Cardiac septum (tissue), 1 donor: ENCODE data around the gene CLCN3. TPM values are rescaled to one million over a fixed set of nuclear protein-coding genes. Genes with fewer than 3 reads are reported as not detected.
"Not testable (repeated sequence)": the region's sequence is repeated elsewhere in the genome, so short reads cannot be mapped to it uniquely, and the experiment has no call there.

Experiments
- DNase-seq: peaks from one replicate; pipeline ENCODE4 v3.0.0-alpha.2; 2020; ENCODE audit warnings: low spot score
- intact Hi-C: fragments of 100-400 bp; cut with DNase I; formaldehyde crosslinking; loops from one replicate; pipeline ENCODE4 v1.14.0; 2022
- total RNA-seq: library from RNA; stranded (reverse); fragmentation: NEBNext Ultra II Directional; extraction: Animal tissue kit (Norgen Biotek cat#: 25700); gene quantifications from one replicate; pipeline ENCODE4 v1.2.1, GENCODE V29; 2021
- donor health status: DM: no; HTN: no; CAD: no.

CLCN3 gene
- total RNA-seq, 1 donor from 2014 or later: 61.4 TPM

GRCh38 chr4:169615467-169616106 is 4.8 kb upstream of the CLCN3 start:
- intact Hi-C loops: loop anchor here (5.0 kb wide), 1 partner anchor 107 kb away; no protein-coding TSS in a partner anchor
- DNase-seq: no peak

- DNase-seq: no peak
- intact Hi-C loops: loop anchor here (5.0 kb wide), 1 partner anchor 105 kb away; no protein-coding TSS in a partner anchor
These were observed 3.5 kb upstream of the CLCN3 start for GRCh38 chr4:169616846-169617245.

- intact Hi-C loops: loop anchor here (5.0 kb wide), 1 partner anchor 105 kb away; no protein-coding TSS in a partner anchor
- no peak for DNase-seq
These were observed 3.1 kb upstream of the CLCN3 start for GRCh38 chr4:169617306-169617705.

- DNase-seq: no peak
- intact Hi-C loops: loop anchor here (5.0 kb wide), 1 partner anchor 104 kb away; no protein-coding TSS in a partner anchor
These were observed 2.1 kb upstream of the CLCN3 start for GRCh38 chr4:169618286-169618685.

- no peak for DNase-seq
- intact Hi-C loops: loop anchor here (5.0 kb wide), 1 partner anchor 103 kb away; no protein-coding TSS in a partner anchor
These were observed 1.4 kb upstream of the CLCN3 start for GRCh38 chr4:169618986-169619385.

GRCh38 chr4:169619518-169619957 is 840 bp upstream of the CLCN3 start:
- DNase-seq: no peak
- intact Hi-C loops: loop anchor here (5.0 kb wide), 1 partner anchor 103 kb away; no protein-coding TSS in a partner anchor

GRCh38 chr4:169620880-169621248 is 486 bp downstream of the CLCN3 start:
- intact Hi-C loops: loop anchor here (1.0 to 5.0 kb wide), 2 partner anchors 39 to 91 kb away; no protein-coding TSS in a partner anchor
- no peak for DNase-seq

- DNase-seq: no peak
- intact Hi-C loops: loop anchor here (5.0 kb wide), 1 partner anchor 90 kb away; no protein-coding TSS in a partner anchor
These were observed 1.5 kb downstream of the CLCN3 start for GRCh38 chr4:169621731-169622492.

GRCh38 chr4:169622566-169622965 is 2.2 kb downstream of the CLCN3 start:
- no peak for DNase-seq
- intact Hi-C loops: loop anchor here (5.0 kb wide), 1 partner anchor 90 kb away; no protein-coding TSS in a partner anchor

GRCh38 chr4:169624012-169624411 is 3.6 kb downstream of the CLCN3 start:
- DNase-seq: not testable (repeated sequence)
- intact Hi-C loops: loop anchor here (5.0 kb wide), 1 partner anchor 88 kb away; no protein-coding TSS in a partner anchor

- intact Hi-C loops: no loop called here
- DNase-seq: no peak
These were observed 5.5 kb downstream of the CLCN3 start for GRCh38 chr4:169625886-169626285.

GRCh38 chr4:169626331-169627282 is 6.2 kb downstream of the CLCN3 start:
- no peak for DNase-seq
- intact Hi-C loops: no loop called here

GRCh38 chr4:169627307-169627706 is 6.9 kb downstream of the CLCN3 start:
- intact Hi-C loops: no loop called here
- DNase-seq: no peak

- DNase-seq: no peak
- intact Hi-C loops: no loop called here
These were observed 8.2 kb downstream of the CLCN3 start for GRCh38 chr4:169628579-169628978.

- intact Hi-C loops: no loop called here
- DNase-seq: no peak
These were observed 9.7 kb downstream of the CLCN3 start for GRCh38 chr4:169630069-169630468.

GRCh38 chr4:169632896-169633295 is 12.5 kb downstream of the CLCN3 start:
- no peak for DNase-seq
- intact Hi-C loops: no loop called here

GRCh38 chr4:169634975-169635374 is 14.6 kb downstream of the CLCN3 start:
- DNase-seq: no peak
- intact Hi-C loops: no loop called here

GRCh38 chr4:169640261-169640870 is 20.0 kb downstream of the CLCN3 start:
- DNase-seq: no peak
- intact Hi-C loops: no loop called here

- intact Hi-C loops: no loop called here
These were observed 24.4 kb downstream of the CLCN3 start for GRCh38 chr4:169644802-169645201.

More at GRCh38 chr4:169644802-169645201, 24.4 kb downstream of the CLCN3 start:
- DNase-seq: no peak
